Jurkat, Clone E6-1 (cell line): ENCODE data around the gene CARD11.

Source experiments
- DNase-seq: peaks from one replicate; pipeline ENCODE4 v3.0.0-alpha.2; 2011; ENCODE audit warnings: low read depth, low spot score
- H3K4me3 ChIP-seq: 2 replicates; pipeline ENCODE4 v1.5.1; 2011; ENCODE audit warnings: mild to moderate bottlenecking, low read length, control low read depth, moderate library complexity

Gene CARD11

GRCh38 chr7:2996141-2996540 is 47.5 kb downstream of the CARD11 start:
- no peak for DNase-seq
- no peak overlapping the region for H3K4me3 ChIP-seq

- H3K4me3 ChIP-seq, result no peak overlapping the region
- no peak for DNase-seq
Observed at GRCh38 chr7:2993868-2994267, 49.8 kb downstream of the CARD11 start.

DNA sequence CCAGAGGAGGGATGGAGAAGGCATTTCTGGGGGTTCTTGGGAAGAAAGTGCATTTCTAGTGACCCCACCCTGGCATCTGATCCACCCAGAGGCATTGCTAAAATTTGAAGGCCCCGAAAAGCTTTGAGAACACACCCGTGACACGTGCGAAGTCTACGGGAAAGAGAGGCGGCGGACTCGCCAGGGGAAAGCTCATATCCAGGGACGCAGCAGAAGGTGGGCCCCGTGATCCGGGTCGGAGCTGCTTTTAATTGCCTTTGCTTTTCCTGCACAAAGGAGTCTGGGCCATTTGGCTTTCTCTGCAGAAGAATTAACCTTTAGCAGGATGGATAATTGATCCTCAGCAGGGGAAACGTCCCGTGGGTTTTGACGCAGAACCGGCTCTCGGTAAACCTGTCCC is 50.3 kb downstream of the CARD11 start:
- DNase-seq, result no peak

DNA sequence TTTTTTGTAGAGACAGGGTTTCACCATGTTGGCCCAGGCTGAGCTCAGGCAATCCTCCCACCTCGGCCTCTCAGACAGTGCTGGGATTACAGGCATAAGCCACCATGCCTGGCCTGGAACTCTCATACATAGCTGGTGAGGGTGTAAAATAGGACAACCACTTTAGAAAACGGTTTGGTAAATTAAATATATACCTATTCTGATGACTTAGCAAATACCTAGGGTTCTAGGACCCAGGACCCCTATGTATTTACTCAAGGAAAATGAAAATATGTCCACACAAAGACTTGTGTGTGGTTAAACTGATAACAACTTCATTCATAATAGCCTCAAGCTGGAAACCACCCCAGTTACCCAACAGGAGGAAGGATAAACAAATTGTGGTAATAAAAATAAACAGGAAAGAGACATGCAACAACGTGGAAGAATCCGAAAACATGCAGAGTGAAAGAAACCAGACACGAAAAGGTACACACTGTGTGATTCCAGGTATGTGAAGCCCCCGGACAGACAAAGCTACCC is 52.7 kb downstream of the CARD11 start:
- no peak for DNase-seq
- H3K4me3 ChIP-seq, result no peak overlapping the region

More for the DNA sequence above, 50.3 kb downstream of the CARD11 start:
- no peak overlapping the region for H3K4me3 ChIP-seq

DNA sequence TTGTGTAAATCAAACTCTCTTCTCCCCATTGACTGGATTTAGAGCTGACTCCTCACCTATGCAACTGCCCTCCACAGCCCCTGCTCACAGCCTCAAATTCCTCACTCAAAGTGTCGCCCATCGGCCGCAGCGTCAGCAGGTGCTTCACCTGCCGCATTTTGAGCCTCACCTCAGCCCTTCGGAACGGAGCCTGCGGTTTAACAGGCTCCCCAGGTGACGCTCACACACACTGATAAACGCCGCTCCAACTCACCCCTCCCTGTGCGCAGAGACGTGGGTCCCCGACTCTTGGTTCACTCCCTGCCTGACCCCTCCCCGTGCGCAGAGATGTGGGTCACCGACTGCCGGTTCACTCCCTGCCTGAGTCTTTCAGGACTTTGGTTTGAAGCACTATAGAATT is 57.1 kb downstream of the CARD11 start:
- no peak overlapping the region for H3K4me3 ChIP-seq
- no peak for DNase-seq

DNA sequence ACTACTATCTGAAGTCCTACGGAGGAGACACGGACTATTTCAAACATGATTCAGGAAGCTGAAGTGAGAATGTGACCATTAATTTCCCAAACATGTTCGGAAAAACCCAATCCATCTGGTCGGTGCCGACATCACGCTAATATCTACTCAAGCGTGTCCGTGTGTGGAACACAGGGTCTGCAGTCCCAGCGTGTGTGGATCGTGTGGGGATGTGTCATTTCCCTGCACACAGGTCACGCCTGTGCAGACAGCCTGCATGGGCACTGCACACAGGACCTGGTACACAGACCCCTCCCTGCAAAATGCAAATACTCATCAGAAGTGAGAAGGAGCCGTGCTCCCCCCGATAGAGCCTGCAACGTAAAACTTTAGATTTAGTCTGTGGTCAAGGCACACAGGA is 57.8 kb downstream of the CARD11 start:
- H3K4me3 ChIP-seq, result no peak overlapping the region

GRCh38 chr7:2984091-2984490 is 59.6 kb downstream of the CARD11 start:
- DNase-seq, result no peak
- H3K4me3 ChIP-seq, result no peak overlapping the region

More for the DNA sequence above, 57.8 kb downstream of the CARD11 start:
- DNase-seq, result no peak

DNA sequence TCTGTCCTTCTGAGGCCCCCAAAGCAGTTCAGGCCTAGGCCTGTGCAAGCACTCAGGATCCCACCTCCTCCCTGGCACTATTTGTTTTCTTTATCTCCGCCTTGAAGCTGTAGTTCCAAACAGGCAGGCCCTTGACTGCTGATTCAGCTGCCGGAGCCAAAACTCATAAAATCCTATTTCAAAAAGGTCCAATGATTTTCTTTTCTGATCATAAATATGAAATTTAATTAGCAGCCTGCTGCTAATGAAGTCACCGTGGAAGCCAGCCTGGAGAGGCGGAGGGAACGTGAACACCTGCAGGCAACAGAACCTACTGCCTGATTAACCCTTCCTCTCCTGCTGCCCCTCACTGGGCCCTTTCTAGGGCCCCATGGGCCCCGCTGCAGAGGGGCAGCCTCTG is 60.1 kb downstream of the CARD11 start:
- no peak overlapping the region for H3K4me3 ChIP-seq
- DNase-seq, result no peak

GRCh38 chr7:2982831-2983230 is 60.8 kb downstream of the CARD11 start:
- no peak overlapping the region for H3K4me3 ChIP-seq
- DNase-seq, result peak; percentile 69

DNA sequence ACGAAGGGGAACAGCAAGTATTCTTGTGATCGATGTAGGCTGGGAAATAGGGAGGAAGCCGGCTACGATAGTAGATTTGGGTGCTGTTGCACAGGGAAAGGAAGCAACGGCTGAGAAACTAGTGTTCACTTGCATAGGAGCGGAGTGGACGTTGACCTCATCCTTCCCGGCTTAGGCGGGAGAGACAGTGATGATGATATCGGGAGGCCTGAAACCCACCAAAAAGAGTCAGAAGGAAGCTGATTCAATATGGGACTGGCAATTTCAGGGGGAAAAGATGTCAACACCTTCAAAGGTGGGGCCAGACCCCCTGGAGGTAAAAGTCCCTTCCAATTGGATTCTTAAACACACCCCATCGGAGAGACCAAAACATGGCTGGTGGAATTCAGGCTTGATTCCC is 61.3 kb downstream of the CARD11 start:
- DNase-seq, result no peak
- H3K4me3 ChIP-seq, result no peak overlapping the region

DNA sequence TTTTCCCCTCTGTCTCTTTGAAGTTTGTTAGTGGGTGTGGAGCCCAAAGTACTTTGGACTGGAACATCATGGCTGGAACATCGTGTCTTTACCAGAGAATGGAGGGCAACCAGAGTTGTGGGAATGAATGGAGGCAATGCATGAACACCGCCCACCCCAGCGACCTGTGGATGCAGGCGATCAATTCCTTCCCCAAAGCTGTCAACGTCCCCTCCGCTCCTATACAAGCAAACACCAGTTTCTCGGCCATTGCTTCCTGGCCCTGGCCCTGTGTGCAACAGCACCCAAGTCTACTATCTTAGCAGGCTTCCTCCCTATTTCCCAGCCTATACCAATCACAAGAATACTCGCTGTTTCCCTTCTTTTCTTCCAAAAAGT is 62.6 kb downstream of the CARD11 start:
- no peak overlapping the region for H3K4me3 ChIP-seq
- no peak for DNase-seq

GRCh38 chr7:2980401-2981102 is 63.1 kb downstream of the CARD11 start:
- no peak for DNase-seq
- no peak overlapping the region for H3K4me3 ChIP-seq

GRCh38 chr7:2979951-2980350 is 63.7 kb downstream of the CARD11 start:
- DNase-seq, result no peak
- no peak overlapping the region for H3K4me3 ChIP-seq

- no peak overlapping the region for H3K4me3 ChIP-seq
- no peak for DNase-seq
Observed at GRCh38 chr7:2979201-2979631, 64.5 kb downstream of the CARD11 start.

DNA sequence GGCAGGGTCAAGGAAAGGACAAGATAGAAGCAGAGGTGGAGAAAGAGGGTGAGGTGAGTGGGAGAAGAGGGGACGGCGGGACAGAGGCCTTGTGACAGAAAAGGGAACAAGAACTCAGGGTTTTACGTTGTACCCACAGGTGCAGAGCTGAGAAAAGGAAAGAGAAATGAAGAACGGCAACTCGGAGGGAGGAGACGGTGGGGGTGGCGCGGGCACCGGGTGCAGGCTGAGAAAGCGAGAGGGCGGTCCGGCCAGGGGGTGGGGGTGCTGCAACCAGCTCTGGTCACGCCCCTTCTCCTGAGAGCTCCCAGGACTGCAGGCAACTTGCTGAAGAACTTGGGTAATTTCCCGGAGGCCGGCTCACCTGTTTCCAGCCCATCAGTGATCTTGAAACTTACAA is 65.3 kb downstream of the CARD11 start:
- no peak overlapping the region for H3K4me3 ChIP-seq
- DNase-seq, result no peak

- DNase-seq, result no peak
- no peak overlapping the region for H3K4me3 ChIP-seq
Observed at GRCh38 chr7:2975821-2976371, 67.8 kb downstream of the CARD11 start.

DNA sequence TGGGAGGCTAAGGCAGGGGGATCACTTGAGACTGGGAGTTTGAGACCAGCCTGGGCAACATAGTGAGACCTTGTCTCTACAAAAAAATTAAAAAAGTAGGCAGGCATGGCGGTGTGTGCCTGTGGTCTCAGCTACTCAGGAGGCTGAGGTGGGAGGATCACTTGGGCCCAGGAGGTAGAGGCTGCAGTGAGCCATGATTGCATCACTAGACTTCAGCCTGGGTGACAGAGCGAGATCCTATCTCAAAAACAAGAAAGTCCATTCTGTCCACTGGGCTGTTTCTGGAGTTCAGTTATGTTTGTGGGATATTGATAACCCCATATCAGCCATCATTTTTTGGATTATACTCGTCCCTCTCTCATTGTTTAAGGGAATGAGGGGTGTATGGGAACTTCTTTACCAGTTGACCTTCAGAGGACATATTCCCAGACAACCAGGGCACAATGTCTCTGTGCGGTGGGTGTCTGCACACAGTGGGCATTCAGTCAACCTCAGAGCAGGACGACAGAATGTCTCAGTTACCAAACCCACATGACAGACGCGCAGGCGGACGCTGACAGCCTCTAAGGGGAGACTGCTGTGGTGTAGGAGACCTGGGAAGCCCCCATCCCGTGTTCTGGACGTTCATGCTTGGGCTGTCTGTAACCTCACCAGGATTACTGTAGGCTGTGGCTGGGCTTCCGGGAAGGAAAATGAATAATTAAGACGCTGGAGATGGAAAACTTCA is 69.4 kb downstream of the CARD11 start:
- no peak overlapping the region for H3K4me3 ChIP-seq

DNA sequence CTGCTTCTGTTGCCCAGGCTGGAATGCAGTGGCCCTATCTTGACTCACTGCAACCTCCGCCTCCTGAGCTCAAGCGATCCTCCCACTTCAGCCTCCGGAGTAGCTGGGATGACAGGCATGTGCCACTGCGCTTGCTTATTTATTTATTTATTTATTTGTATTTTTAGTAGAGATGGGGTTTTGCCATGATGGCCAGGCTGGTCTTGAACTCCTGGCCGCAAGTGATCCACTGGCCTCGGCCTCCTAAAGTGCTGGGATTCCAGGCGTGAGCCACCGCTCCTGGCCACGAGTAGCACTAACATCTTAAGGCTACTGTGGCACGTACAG is 70.9 kb downstream of the CARD11 start:
- H3K4me3 ChIP-seq, result no peak overlapping the region
- no peak for DNase-seq

More for the DNA sequence above, 69.4 kb downstream of the CARD11 start:
- DNase-seq, result no peak

DNA sequence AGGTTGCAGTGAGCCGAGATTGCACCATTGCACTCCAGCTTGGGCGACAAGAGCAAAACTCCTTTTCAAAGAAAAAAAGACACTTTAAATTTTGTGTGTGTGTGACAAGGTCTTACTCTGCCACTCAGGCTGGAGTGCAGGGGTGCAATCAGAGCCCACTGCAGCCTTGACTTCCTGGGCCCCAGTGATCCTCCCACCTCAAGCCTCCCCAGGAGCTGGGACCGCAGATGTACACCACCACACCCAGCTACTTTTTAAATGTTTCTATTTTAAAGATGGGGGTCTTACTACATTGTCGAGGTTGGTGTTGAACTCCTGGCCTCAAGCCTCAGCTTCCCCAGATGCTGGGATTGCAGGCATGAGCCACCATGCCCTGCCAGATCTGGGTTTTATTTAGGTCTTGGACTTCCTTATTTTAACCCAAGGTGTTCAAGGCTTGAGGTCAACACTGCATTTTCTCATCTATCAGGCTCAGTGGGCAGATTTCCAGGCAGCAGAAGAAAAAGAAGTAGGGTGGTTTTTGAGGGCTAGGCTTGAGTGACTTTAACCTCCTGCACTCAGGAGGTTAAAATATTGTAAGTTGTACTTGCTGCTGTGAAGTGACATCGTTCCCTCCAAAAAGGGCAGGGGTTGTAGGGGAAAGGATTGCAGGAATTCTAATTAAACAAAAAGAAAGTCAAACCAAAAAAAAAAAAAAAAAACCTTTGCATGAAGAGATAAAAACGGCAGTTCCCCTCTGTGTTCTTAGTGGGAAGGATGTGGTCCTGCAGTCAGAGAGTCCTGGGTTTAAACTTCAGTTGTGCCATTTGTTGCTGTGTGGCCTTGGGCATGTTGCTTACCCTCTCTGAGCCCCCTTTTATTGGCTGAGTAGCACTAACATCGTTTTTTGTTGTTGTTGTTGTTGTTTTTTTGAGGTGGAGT is 71.5 kb downstream of the CARD11 start:
- no peak overlapping the region for H3K4me3 ChIP-seq
- DNase-seq, result peak; percentile 50
